Ishikawa (cell line): ENCODE data around the gene CTNNA1.

Experiments used
- CEBPB ChIP-seq: IDR thresholded peaks from 2 replicates; pipeline ENCODE4 v1.6.1; 2012
- EP300 ChIP-seq: IDR thresholded peaks from 2 replicates; pipeline ENCODE4 v1.6.1; 2012; ENCODE audit warnings: borderline replicate concordance
- MAX ChIP-seq: IDR thresholded peaks from 2 replicates; pipeline ENCODE4 v1.6.1; 2012
- NFIC ChIP-seq: IDR thresholded peaks from 2 replicates; pipeline ENCODE4 v1.6.1; 2012
- RAD21 ChIP-seq: IDR thresholded peaks from 2 replicates; pipeline ENCODE4 v1.6.1; 2012; ENCODE audit warnings: low read depth
- REST ChIP-seq: IDR thresholded peaks from 2 replicates; pipeline ENCODE4 v1.6.1; 2012; ENCODE audit warnings: low read depth, mild to moderate bottlenecking
- TAF1 ChIP-seq: IDR thresholded peaks from 2 replicates; pipeline ENCODE4 v1.6.1; 2012; ENCODE audit warnings: low read depth, mild to moderate bottlenecking
- TCF12 ChIP-seq: IDR thresholded peaks from 2 replicates; pipeline ENCODE4 v1.6.1; 2012; ENCODE audit warnings: low read depth
- TEAD4 ChIP-seq: IDR thresholded peaks from 2 replicates; pipeline ENCODE4 v1.6.1; 2012
- YY1 ChIP-seq: IDR thresholded peaks from 2 replicates; pipeline ENCODE4 v1.6.1; 2012; ENCODE audit warnings: low read depth

DNA sequence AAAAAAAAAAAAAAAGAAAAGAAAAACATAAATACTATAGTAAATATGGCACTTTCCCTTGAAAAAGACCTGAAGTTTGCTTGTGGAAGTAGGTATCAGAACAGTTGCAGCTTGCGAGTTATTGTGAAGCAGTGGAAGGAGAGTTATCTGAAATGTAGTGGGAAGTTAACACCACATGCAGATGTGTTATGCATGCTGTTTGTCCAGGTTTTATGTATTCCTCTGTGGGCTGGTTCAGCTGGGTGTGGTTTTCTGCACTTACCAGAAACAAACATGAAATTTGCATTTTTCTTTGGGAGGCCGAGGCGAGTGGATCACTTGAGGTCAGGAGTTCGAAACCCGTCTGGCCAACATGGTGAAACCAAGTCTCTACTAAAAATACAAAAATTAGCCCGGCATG lies 42.1 kb upstream of the CTNNA1 start:
- no peak for TF ChIP-seq TAF1
- TF ChIP-seq REST: no peak
- no peak for TF ChIP-seq NFIC
- no peak for TF ChIP-seq TCF12
- no peak for TF ChIP-seq TEAD4
- no peak for TF ChIP-seq RAD21
- TF ChIP-seq EP300: no peak
- TF ChIP-seq CEBPB: no peak
- no peak for TF ChIP-seq YY1
- TF ChIP-seq MAX: no peak
